ENCODE results near the gene KCNJ12.

The KCNJ12 gene

DNA sequence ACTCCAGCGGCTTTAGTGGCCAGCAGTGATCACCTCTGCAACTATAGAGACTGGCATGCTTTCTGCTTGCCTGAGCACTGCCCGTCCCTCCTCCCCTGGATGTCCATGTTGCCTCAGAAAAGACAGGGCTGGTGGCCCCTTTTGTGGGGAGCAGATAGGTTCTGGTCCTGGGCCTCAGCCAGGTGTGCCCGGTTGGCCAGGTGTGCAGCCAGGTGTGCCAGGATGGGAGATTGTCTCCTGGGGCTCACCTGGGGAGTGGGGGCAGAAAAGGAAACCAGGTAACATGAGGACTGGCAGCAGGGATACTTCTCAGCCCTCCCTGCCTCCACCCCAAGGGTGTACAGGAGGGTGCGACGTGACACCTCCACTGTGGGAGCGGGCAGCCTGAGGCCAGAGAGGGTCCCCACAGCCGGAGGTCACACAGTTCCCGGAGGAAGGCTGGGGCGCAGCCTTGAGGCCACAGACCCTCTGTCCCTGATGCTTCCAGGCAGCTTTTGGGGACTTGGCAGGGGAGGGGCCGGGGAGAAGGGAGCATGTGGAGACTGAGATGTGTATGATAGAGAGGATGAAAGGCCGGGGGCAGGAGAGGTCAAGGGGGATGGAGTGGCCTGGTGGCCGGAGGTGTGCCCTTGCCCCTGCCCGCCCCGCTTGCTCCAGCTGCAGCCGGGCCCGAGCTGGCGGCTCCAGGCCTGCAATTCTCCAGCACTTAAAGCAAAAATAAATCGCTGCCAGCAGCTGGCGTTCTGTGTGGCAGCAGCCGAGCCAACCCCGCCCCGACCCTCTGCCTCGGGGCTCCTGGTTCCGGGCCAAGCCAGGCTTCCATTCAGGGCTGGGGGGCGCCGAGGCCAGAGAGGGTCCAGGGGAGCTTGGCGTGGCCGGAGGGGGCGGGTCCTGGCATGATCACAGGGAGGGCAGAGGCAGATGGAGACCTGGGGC is 6.7 kb downstream of the KCNJ12 start:
- Histone ChIP-seq H3K4me3 (IDR thresholded peaks at IDR 0.05; ENCODE audit: insufficient read depth, low read depth, low read length) (no peak overlapping the region), H3K4me1 (ENCODE audit: low read depth, poor library complexity, severe bottlenecking) (no peaks in the 10 kb centered on the region), H2AFZ (ENCODE audit: low read depth) (no peak overlapping the region), H3K27me3 (ENCODE audit: insufficient read depth, low read depth) (no peaks in the 10 kb centered on the region), H3K9ac (no peak overlapping the region), H3K79me2 (ENCODE audit: insufficient read depth, low read depth) (no peaks in the 10 kb centered on the region), H4K20me1 (ENCODE audit: insufficient read depth) (no peaks in the 10 kb centered on the region), H3K36me3 (ENCODE audit: insufficient read depth) (no peaks in the 10 kb centered on the region), H3K27ac (no peak overlapping the region), H3K4me2 (no peak overlapping the region)
- TF ChIP-seq, protein P1, sequence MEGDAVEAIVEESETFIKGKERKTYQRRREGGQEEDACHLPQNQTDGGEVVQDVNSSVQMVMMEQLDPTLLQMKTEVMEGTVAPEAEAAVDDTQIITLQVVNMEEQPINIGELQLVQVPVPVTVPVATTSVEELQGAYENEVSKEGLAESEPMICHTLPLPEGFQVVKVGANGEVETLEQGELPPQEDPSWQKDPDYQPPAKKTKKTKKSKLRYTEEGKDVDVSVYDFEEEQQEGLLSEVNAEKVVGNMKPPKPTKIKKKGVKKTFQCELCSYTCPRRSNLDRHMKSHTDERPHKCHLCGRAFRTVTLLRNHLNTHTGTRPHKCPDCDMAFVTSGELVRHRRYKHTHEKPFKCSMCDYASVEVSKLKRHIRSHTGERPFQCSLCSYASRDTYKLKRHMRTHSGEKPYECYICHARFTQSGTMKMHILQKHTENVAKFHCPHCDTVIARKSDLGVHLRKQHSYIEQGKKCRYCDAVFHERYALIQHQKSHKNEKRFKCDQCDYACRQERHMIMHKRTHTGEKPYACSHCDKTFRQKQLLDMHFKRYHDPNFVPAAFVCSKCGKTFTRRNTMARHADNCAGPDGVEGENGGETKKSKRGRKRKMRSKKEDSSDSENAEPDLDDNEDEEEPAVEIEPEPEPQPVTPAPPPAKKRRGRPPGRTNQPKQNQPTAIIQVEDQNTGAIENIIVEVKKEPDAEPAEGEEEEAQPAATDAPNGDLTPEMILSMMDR (conservative IDR thresholded peaks at IDR 0.05; ENCODE audit: low read depth, low read length), result no peak

DNA sequence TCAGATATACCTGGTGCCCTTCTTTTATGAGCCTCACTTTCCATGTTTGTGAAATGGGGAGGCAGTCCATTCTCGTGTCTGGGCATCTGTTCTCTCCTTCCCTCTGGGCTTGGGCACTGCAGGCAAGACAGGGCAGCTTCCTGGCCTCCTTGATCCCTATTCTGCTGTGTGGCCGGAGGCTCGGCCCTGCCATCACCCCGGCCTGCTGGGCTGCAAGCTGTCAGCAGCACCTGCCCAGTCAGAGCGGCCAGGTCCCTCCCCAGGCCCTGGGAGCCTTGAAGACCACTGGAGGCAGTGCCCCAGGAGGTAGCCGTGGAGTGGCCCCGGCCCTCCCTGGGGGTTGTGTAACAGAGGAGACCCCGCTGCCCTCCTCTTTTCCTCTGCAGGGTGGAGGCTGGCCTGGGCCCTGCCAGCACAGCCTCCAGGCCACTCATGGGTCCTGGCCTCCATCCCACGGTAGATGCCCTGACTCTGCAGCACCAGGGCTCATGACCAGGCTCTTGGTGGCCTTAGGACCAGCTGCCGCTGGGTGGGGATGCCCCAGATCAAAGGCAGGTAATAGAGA is 9.2 kb downstream of the KCNJ12 start:
- Histone ChIP-seq H3K9ac (no peak overlapping the region), H3K4me1 (ENCODE audit: low read depth, poor library complexity, severe bottlenecking) (no peaks in the 10 kb centered on the region), H4K20me1 (ENCODE audit: insufficient read depth) (no peaks in the 10 kb centered on the region), H3K27ac (no peak overlapping the region), H3K4me2 (no peak overlapping the region), H3K27me3 (ENCODE audit: insufficient read depth, low read depth) (no peaks in the 10 kb centered on the region), H3K36me3 (ENCODE audit: insufficient read depth) (no peaks in the 10 kb centered on the region), H2AFZ (ENCODE audit: low read depth) (no peak overlapping the region), H3K79me2 (ENCODE audit: insufficient read depth, low read depth) (no peaks in the 10 kb centered on the region), H3K4me3 (IDR thresholded peaks at IDR 0.05; ENCODE audit: insufficient read depth, low read depth, low read length) (no peak overlapping the region)
- TF ChIP-seq, protein P1 (conservative IDR thresholded peaks at IDR 0.05; ENCODE audit: low read depth, low read length), result no peak

DNA sequence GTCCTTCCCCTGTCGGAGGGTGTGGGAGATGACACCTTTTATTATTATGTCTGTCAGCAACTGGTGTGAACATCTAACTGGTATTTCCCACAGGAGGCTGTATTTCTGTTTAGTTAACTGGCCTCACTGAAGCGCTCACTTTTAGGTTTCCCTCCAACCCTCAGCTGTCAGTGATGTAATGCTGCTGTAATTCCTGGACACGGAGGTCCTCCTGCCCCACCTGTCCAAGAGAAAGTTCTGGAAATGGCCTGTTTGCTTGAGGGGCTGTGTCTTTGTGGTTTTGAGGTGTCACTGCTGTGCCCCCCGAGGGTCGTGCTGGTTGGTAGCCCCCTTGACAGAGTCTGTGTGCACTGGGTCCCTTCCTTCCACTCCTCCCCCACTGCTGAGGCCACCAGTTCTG is 11.5 kb downstream of the KCNJ12 start:
- Histone ChIP-seq H4K20me1 (ENCODE audit: insufficient read depth) (no peaks in the 10 kb centered on the region), H3K36me3 (ENCODE audit: insufficient read depth) (no peaks in the 10 kb centered on the region), H3K9ac (no peak overlapping the region), H3K4me2 (no peak overlapping the region), H3K27ac (no peak overlapping the region), H3K4me3 (IDR thresholded peaks at IDR 0.05; ENCODE audit: insufficient read depth, low read depth, low read length) (no peak overlapping the region), H3K27me3 (ENCODE audit: insufficient read depth, low read depth) (no peaks in the 10 kb centered on the region), H2AFZ (ENCODE audit: low read depth) (no peak overlapping the region), H3K79me2 (ENCODE audit: insufficient read depth, low read depth) (no peaks in the 10 kb centered on the region), H3K4me1 (ENCODE audit: low read depth, poor library complexity, severe bottlenecking) (no peaks in the 10 kb centered on the region)
- TF ChIP-seq, protein P1 (conservative IDR thresholded peaks at IDR 0.05; ENCODE audit: low read depth, low read length), result no peak

DNA sequence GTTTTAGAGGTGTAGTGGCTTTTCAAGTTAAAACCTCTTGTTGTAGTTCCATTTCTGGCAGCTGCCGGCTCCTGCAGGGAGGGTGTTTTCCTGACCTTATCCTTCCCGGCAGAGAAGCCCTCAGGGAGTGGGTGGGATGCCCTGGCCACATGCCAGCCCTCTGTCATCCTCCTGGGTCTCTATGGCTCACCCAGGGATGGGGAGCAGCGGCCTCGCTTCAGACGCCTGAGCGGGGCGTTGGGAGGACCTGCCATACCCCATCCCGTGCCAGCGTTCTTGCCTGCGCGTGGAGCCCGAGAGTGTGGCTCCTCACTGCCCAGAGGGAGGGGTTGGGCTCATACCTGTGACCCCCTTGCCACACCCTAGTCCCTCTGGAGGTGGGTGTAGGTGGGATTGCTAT is 11.9 kb downstream of the KCNJ12 start:
- H3K27me3 ChIP-seq (ENCODE audit: insufficient read depth, low read depth), result no peaks in the 10 kb centered on the region
- no peak overlapping the region for H3K4me3 ChIP-seq (IDR thresholded peaks at IDR 0.05; ENCODE audit: insufficient read depth, low read depth, low read length)
- H3K36me3 ChIP-seq (ENCODE audit: insufficient read depth), result no peaks in the 10 kb centered on the region
- H3K27ac ChIP-seq, result no peak overlapping the region
- H4K20me1 ChIP-seq (ENCODE audit: insufficient read depth), result no peaks in the 10 kb centered on the region
- no peak overlapping the region for H3K4me2 ChIP-seq
- H3K79me2 ChIP-seq (ENCODE audit: insufficient read depth, low read depth), result no peaks in the 10 kb centered on the region
- H3K9ac ChIP-seq, result no peak overlapping the region
- TF ChIP-seq, protein P1 (conservative IDR thresholded peaks at IDR 0.05; ENCODE audit: low read depth, low read length), result no peak
- H3K4me1 ChIP-seq (ENCODE audit: low read depth, poor library complexity, severe bottlenecking), result no peaks in the 10 kb centered on the region
- H2AFZ ChIP-seq (ENCODE audit: low read depth), result no peak overlapping the region

Measured in KMS-11 (cell line).